Activated T-cell treated with anti-CD3 and anti-CD28 coated beads, Interleukin-2, amount 50 U/mL, for 72 hours (primary cell): ENCODE data around the gene CEPT1. TPM values are rescaled to one million over a fixed set of nuclear protein-coding genes. Genes with fewer than 3 reads are reported as not detected.

Experiments
- ATAC-seq, 2 donors: fragments of 150-1000 bp; cut with Tn5 transposase; replicated peaks in 1 of 2; 2 replicates each; pipeline ENCODE4 v1.10.0; 2021; ENCODE audit warnings: moderate library complexity in 2 of 2, mild to moderate bottlenecking in 1 of 2
- DNase-seq, 2 donors: peaks; one replicate each; pipeline ENCODE4 v3.0.0; 2021 to 2022; ENCODE audit warnings: mixed read lengths in 1 of 2
- H3K27ac Mint-ChIP-seq: one replicate; pipeline ENCODE4 v1.8.0; 2022; ENCODE audit warnings: mild to moderate bottlenecking, moderate library complexity, mixed read lengths
- H3K27me3 Mint-ChIP-seq: one replicate; pipeline ENCODE4 v1.8.0; 2022; ENCODE audit warnings: low read depth, mixed read lengths
- H3K36me3 Mint-ChIP-seq, 2 donors: one replicate each; pipeline ENCODE4 v1.8.0; 2022; ENCODE audit warnings: mixed read lengths in 2 of 2, mild to moderate bottlenecking in 1 of 2; ENCODE audit not compliant: insufficient read depth in 2 of 2
- H3K4me1 Mint-ChIP-seq: one replicate; pipeline ENCODE4 v1.8.0; 2022; ENCODE audit warnings: low read depth, mixed read lengths
- H3K4me3 Mint-ChIP-seq, 2 donors: one replicate each; pipeline ENCODE4 v1.8.0; 2022; ENCODE audit warnings: mild to moderate bottlenecking in 2 of 2, mixed read lengths in 2 of 2, moderate library complexity in 2 of 2
- H3K9me3 Mint-ChIP-seq, 2 donors: one replicate each; pipeline ENCODE4 v1.8.0; 2022; ENCODE audit warnings: mixed read lengths in 2 of 2
- total RNA-seq, 2 donors: library from RNA; stranded (reverse); gene quantifications; one replicate each; pipeline ENCODE4 v1.2.3, GENCODE V29; 2022

CEPT1 gene
- total RNA-seq, 2 donors from 2014 or later = 44.5 to 50.4 TPM

- H3K36me3 Mint-ChIP-seq = peaks cover 29 to 42% of the 10 kb centered on the region in 2 donors
- no peaks in the 10 kb centered on the region for H3K9me3 Mint-ChIP-seq
- H3K4me3 Mint-ChIP-seq = peak overlapping the region; percentile 93 to 98
- no peak for ATAC-seq
- no peaks in the 10 kb centered on the region for H3K27me3 Mint-ChIP-seq
- H3K4me1 Mint-ChIP-seq = peaks cover 76% of the 10 kb centered on the region
- H3K27ac Mint-ChIP-seq = peak overlapping the region; percentile 97
- DNase-seq = no peak
These were observed 60.8 kb downstream of the CEPT1 start for GRCh38 chr1:111200802-111201161.

- Mint-ChIP-seq H3K4me1 (peaks cover 76% of the 10 kb centered on the region), H3K9me3 (no peaks in the 10 kb centered on the region), H3K4me3 (peak overlapping the region; percentile 93 to 98), H3K36me3 (peaks cover 25 to 36% of the 10 kb centered on the region in 2 donors), H3K27ac (peak overlapping the region; percentile 97), H3K27me3 (no peaks in the 10 kb centered on the region)
- no peak for DNase-seq
- ATAC-seq = no peak
These were observed 61.5 kb downstream of the CEPT1 start for GRCh38 chr1:111201275-111202090.

DNA sequence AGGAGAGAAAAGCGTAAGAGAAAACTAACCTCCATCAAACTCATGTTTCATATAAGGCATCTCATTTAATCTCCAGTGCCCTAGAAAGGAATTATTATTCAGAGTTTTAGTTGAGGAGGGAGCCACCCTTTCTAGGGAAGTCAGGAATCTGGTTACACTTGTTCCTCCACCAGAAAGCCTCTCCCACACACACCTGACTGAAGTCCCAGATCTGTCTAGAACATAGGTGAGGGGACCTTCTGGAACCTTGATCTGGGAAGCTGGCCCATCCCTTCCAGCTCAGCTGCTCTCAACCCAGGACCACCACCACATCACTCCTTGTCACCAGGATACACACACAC lies 62.3 kb downstream of the CEPT1 start:
- DNase-seq (no peak), ATAC-seq (no peak)
- peak overlapping the region; percentile 97 for H3K27ac Mint-ChIP-seq
- H3K9me3 Mint-ChIP-seq = no peaks in the 10 kb centered on the region
- peaks cover 74% of the 10 kb centered on the region for H3K4me1 Mint-ChIP-seq
- peak overlapping the region; percentile 93 to 98 for H3K4me3 Mint-ChIP-seq
- H3K27me3 Mint-ChIP-seq = no peaks in the 10 kb centered on the region
- H3K36me3 Mint-ChIP-seq = peaks cover 18 to 27% of the 10 kb centered on the region in 2 donors

DNA sequence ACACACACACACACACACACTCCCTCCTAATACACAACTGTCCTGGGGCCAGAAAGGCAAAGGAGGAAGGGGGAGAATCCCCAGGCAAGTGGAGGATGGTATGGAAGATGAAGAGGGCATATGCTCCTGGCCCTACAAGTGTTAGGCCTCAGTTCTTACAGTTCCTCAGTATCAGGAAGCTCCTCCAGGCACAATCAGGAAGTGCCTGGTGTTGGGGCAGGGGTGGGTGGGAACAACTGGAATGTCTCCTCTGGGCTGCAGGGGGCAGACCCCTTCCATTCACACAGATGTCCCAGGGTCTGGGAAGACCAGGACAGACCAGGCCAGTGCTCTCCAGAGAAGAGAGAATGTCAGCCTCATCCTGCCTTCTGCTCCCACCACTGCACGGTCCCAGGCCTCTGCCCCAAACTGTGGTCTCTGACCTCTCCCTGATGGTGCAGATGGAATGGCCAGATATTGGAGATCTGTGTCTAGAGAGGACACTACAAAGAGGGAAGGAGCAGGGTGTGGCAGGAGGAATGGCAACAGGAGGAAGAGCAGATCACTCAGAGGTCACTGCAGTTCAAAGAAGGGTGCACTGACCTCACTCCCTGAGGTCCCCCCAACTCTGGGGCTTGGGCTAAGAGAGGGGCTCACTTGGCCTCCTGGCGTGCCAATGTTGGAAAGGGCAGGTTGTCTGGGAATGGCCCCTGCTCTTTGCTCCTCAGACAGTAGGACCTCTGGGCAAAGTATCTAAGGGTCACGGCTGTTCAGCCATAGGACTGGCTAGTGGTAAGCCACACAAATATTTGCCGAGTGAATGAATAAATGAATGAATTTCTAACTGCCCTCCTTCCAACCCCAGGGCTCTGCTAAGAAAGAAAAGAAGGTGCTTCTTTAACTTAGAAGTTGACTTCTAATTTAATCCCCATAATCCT lies 62.9 kb downstream of the CEPT1 start:
- Mint-ChIP-seq H3K36me3 (peaks cover 16 to 21% of the 10 kb centered on the region in 2 donors), H3K4me3 (peak overlapping the region; percentile 93 to 98), H3K27ac (peak overlapping the region; percentile 97), H3K4me1 (peaks cover 73% of the 10 kb centered on the region), H3K27me3 (no peaks in the 10 kb centered on the region), H3K9me3 (no peaks in the 10 kb centered on the region)
- DNase-seq (no peak), ATAC-seq (no peak)

- peaks cover 8 to 14% of the 10 kb centered on the region in 2 donors for H3K36me3 Mint-ChIP-seq
- peaks cover 73% of the 10 kb centered on the region for H3K4me1 Mint-ChIP-seq
- H3K4me3 Mint-ChIP-seq = peak overlapping the region; percentile 93 to 98
- no peaks in the 10 kb centered on the region for H3K27me3 Mint-ChIP-seq
- ATAC-seq (peak; percentile 53 to 62), DNase-seq (peak; percentile 88 to 90)
- peak overlapping the region; percentile 97 for H3K27ac Mint-ChIP-seq
- no peaks in the 10 kb centered on the region for H3K9me3 Mint-ChIP-seq
These were observed 63.7 kb downstream of the CEPT1 start for GRCh38 chr1:111203681-111204200.

GRCh38 chr1:111204201-111204982 lies 64.4 kb downstream of the CEPT1 start:
- H3K27me3 Mint-ChIP-seq = no peaks in the 10 kb centered on the region
- ATAC-seq = peak; percentile 73 to 77
- peaks cover 79% of the 10 kb centered on the region for H3K4me1 Mint-ChIP-seq
- peak overlapping the region; percentile 93 to 98 for H3K4me3 Mint-ChIP-seq
- peak; percentile 76 to 83 for DNase-seq
- H3K9me3 Mint-ChIP-seq = no peaks in the 10 kb centered on the region
- no peak overlapping the region for H3K27ac Mint-ChIP-seq
- peaks cover 3 to 8% of the 10 kb centered on the region in 2 donors for H3K36me3 Mint-ChIP-seq

- Mint-ChIP-seq H3K36me3 (peaks cover 0 to 2% of the 10 kb centered on the region in 2 donors), H3K9me3 (no peaks in the 10 kb centered on the region), H3K27me3 (no peaks in the 10 kb centered on the region), H3K27ac (peak overlapping the region; percentile 59), H3K4me1 (peaks cover 83% of the 10 kb centered on the region), H3K4me3 (peak overlapping the region; percentile 93 to 98)
- no peak for ATAC-seq
- DNase-seq = no peak
These were observed 65.1 kb downstream of the CEPT1 start for GRCh38 chr1:111204983-111205713.

DNA sequence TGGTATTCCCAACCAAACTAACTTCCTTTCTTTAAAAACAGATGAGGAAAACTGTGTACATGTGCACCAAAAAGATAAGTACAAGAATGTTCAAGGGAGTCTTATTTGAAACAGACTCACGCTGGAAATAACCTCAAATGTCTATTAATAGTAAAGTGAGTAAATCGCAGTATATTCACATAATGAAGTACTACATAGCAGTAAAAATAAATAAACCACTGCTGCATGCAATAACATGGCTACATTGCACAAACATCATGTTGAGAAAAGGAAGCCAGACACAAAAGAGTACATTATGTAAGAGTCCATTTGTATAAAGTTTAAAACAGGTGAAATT lies 65.7 kb downstream of the CEPT1 start:
- DNase-seq (no peak), ATAC-seq (no peak)
- peak overlapping the region; percentile 29 to 93 for H3K4me3 Mint-ChIP-seq
- peaks cover 0 to 2% of the 10 kb centered on the region in 2 donors for H3K36me3 Mint-ChIP-seq
- H3K9me3 Mint-ChIP-seq = no peaks in the 10 kb centered on the region
- H3K4me1 Mint-ChIP-seq = peaks cover 82% of the 10 kb centered on the region
- H3K27me3 Mint-ChIP-seq = no peaks in the 10 kb centered on the region
- H3K27ac Mint-ChIP-seq = peak overlapping the region; percentile 59

GRCh38 chr1:111208921-111209320 lies 68.9 kb downstream of the CEPT1 start:
- peaks cover 72% of the 10 kb centered on the region for H3K4me1 Mint-ChIP-seq

DNA sequence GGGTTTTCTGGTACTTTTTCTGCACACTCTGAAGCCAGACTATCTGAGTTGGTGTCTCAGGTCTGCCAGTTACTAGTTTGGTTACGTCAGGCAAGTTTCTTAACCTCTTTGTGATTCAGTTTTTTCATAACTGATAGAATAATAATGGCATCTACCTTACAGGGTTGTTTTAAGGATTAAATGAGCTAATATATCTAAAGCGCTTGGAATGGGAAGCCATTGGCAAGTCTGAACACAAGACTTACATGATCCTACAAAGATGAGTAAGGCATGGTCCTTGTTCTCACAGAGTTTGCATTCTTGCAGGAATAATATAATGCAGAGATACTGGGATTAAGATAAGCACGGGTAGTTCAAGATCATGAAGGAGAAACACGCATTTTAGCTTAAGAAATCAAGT lies 69.6 kb downstream of the CEPT1 start:
- H3K9me3 Mint-ChIP-seq = no peaks in the 10 kb centered on the region

More at GRCh38 chr1:111208921-111209320, 68.9 kb downstream of the CEPT1 start:
- no peaks in the 10 kb centered on the region for H3K36me3 Mint-ChIP-seq
- H3K9me3 Mint-ChIP-seq = no peaks in the 10 kb centered on the region
- no peak for DNase-seq
- H3K4me3 Mint-ChIP-seq = no peak overlapping the region
- H3K27ac Mint-ChIP-seq = no peak overlapping the region
- no peaks in the 10 kb centered on the region for H3K27me3 Mint-ChIP-seq
- ATAC-seq = no peak

GRCh38 chr1:111211921-111212320 lies 71.9 kb downstream of the CEPT1 start:
- no peak for ATAC-seq
- Mint-ChIP-seq H3K27me3 (no peaks in the 10 kb centered on the region), H3K27ac (no peak overlapping the region), H3K36me3 (no peaks in the 10 kb centered on the region), H3K4me3 (no peak overlapping the region), H3K4me1 (peaks cover 78% of the 10 kb centered on the region), H3K9me3 (no peaks in the 10 kb centered on the region)
- DNase-seq = no peak

More for the DNA sequence above, 69.6 kb downstream of the CEPT1 start:
- H3K27ac Mint-ChIP-seq = no peak overlapping the region
- no peaks in the 10 kb centered on the region for H3K27me3 Mint-ChIP-seq
- ATAC-seq (no peak), DNase-seq (no peak)
- peaks cover 78% of the 10 kb centered on the region for H3K4me1 Mint-ChIP-seq
- H3K4me3 Mint-ChIP-seq = no peak overlapping the region
- no peaks in the 10 kb centered on the region for H3K36me3 Mint-ChIP-seq
